ENCODE results near the gene CDHR2. TPM values are rescaled to one million over a fixed set of nuclear protein-coding genes. Genes with fewer than 3 reads are reported as not detected.

The CDHR2 gene
- total RNA-seq, 1 experiment from 2014 or later: 0.10 TPM

DNA sequence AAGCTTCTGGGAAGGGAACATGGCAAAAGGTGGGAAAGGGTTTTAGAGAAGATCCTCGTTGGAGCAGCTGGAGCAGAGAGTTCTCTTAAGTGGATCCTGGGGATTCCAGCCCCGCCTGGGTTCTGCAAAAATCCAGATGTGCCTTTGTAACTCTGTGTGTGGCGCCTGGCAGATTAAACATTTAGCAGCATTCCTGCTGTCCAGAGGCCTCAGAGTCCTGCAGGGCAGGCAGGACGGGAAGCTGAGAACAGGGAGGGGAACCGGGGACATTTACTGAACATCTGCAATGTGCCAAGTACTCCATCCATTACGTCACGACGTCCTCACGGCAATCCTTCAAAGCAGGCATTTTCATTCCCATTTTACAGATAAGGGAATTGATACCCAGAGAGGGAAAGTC lies 87.3 kb downstream of the CDHR2 start:
- no peaks in the 10 kb centered on the region for H3K9me2 ChIP-seq (ENCODE audit: insufficient read depth)
- no peaks in the 10 kb centered on the region for H3K9me3 ChIP-seq (ENCODE audit: control insufficient read depth in 1 of 2, insufficient read depth in 1 of 2, low read depth in 1 of 2, low read length in 2 of 2)
- H3K9ac ChIP-seq (ENCODE audit: low read length): no peak overlapping the region
- intact Hi-C loops (cut with micrococcal nuclease): no loop called here
- H3K27me3 ChIP-seq (ENCODE audit: insufficient read depth, low read length): peaks cover 5% of the 10 kb centered on the region; the same call in 1 of the 2 replicates
- POLR2A ChIA-PET: no interaction called here
- RAD21 ChIA-PET (ENCODE audit: low non-redundant PET in 1 of 2, low total read pairs in 2 of 2, uncharacterized antibody in 2 of 2, unreplicated experiment in 2 of 2): no interaction called here
- ATAC-seq (no peak), DNase-seq (ENCODE audit: low read depth, low spot score) (no peak)
- BruUV-seq (replicated peaks): no TSS peak
- H3K4me1 ChIP-seq (ENCODE audit: control insufficient read depth in 1 of 2, insufficient read depth in 2 of 2, low read length in 2 of 2): no peaks in the 10 kb centered on the region; a peak in 1 of 4 replicates
- H2AFZ ChIP-seq (ENCODE audit: low read depth, low read length, poor library complexity, severe bottlenecking): no peak overlapping the region
- H3K4me2 ChIP-seq (ENCODE audit: low read length): no peak overlapping the region
- TF ChIP-seq ZNF274 (IDR thresholded peaks at IDR 0.05; ENCODE audit: low read depth, low read length): no peak
- no peak for TF ChIP-seq JUND (IDR thresholded peaks at IDR 0.05)
- TF ChIP-seq, protein P1, sequence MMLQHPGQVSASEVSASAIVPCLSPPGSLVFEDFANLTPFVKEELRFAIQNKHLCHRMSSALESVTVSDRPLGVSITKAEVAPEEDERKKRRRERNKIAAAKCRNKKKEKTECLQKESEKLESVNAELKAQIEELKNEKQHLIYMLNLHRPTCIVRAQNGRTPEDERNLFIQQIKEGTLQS (IDR thresholded peaks at IDR 0.05): no peak
- H3K4me3 ChIP-seq (replicated peaks in 1 of 2; ENCODE audit: low read depth in 1 of 2, low read length in 2 of 2): no peak overlapping the region
- H3K27ac ChIP-seq (ENCODE audit: low read depth, low read length): no peak overlapping the region
- H3K79me2 ChIP-seq (ENCODE audit: insufficient read depth, low read length): no peaks in the 10 kb centered on the region
- CTCF ChIA-PET: no interaction called here
- no peaks in the 10 kb centered on the region for H4K20me1 ChIP-seq (ENCODE audit: insufficient read depth)
- no peaks in the 10 kb centered on the region for H3K36me3 ChIP-seq (ENCODE audit: control insufficient read depth in 1 of 2, insufficient read depth in 2 of 2, low read length in 2 of 2)

DNA sequence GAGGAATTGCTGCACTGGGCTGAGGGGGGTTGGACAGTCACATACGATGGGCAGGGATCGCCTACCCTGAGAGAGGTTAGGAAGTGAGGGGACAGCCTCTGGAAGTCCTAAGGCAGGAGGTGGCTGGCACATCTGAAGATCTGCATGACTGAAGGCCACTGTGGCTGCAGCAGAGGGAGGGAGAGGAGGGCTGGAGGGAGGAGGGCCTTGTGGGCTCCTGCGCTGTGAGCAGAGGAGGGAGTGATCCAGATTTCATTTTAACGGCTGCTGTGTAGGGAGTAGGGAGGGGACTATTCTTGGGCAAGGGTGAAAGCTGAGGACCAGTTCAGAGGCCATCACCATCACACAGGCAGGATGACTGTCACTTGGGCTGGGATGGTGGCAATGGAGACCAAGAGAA lies 88.4 kb downstream of the CDHR2 start:
- BruUV-seq (replicated peaks): no TSS peak
- no peaks in the 10 kb centered on the region for H3K36me3 ChIP-seq (ENCODE audit: control insufficient read depth in 1 of 2, insufficient read depth in 2 of 2, low read length in 2 of 2)
- H4K20me1 ChIP-seq (ENCODE audit: insufficient read depth): no peaks in the 10 kb centered on the region
- no peaks in the 10 kb centered on the region for H3K79me2 ChIP-seq (ENCODE audit: insufficient read depth, low read length)
- ChIA-PET CTCF (no interaction called here), POLR2A (no interaction called here), RAD21 (ENCODE audit: low non-redundant PET in 1 of 2, low total read pairs in 2 of 2, uncharacterized antibody in 2 of 2, unreplicated experiment in 2 of 2) (no interaction called here)
- H3K4me2 ChIP-seq (ENCODE audit: low read length): no peak overlapping the region
- H3K27me3 ChIP-seq (ENCODE audit: insufficient read depth, low read length): peaks cover 5% of the 10 kb centered on the region; the same call in 1 of the 2 replicates
- peaks cover 0 to under 1% of the 10 kb centered on the region in 2 experiments; a peak in 1 of 4 replicates for H3K4me1 ChIP-seq (ENCODE audit: control insufficient read depth in 1 of 2, insufficient read depth in 2 of 2, low read length in 2 of 2)
- no peak overlapping the region for H3K4me3 ChIP-seq (replicated peaks in 1 of 2; ENCODE audit: low read depth in 1 of 2, low read length in 2 of 2)
- no peak overlapping the region for H2AFZ ChIP-seq (ENCODE audit: low read depth, low read length, poor library complexity, severe bottlenecking)
- DNase-seq (ENCODE audit: low read depth, low spot score) (no peak), ATAC-seq (no peak)
- no peak overlapping the region for H3K9ac ChIP-seq (ENCODE audit: low read length)
- TF ChIP-seq, protein P2, sequence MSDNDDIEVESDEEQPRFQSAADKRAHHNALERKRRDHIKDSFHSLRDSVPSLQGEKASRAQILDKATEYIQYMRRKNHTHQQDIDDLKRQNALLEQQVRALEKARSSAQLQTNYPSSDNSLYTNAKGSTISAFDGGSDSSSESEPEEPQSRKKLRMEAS (IDR thresholded peaks at IDR 0.05): no peak
- TF ChIP-seq, protein P3, sequence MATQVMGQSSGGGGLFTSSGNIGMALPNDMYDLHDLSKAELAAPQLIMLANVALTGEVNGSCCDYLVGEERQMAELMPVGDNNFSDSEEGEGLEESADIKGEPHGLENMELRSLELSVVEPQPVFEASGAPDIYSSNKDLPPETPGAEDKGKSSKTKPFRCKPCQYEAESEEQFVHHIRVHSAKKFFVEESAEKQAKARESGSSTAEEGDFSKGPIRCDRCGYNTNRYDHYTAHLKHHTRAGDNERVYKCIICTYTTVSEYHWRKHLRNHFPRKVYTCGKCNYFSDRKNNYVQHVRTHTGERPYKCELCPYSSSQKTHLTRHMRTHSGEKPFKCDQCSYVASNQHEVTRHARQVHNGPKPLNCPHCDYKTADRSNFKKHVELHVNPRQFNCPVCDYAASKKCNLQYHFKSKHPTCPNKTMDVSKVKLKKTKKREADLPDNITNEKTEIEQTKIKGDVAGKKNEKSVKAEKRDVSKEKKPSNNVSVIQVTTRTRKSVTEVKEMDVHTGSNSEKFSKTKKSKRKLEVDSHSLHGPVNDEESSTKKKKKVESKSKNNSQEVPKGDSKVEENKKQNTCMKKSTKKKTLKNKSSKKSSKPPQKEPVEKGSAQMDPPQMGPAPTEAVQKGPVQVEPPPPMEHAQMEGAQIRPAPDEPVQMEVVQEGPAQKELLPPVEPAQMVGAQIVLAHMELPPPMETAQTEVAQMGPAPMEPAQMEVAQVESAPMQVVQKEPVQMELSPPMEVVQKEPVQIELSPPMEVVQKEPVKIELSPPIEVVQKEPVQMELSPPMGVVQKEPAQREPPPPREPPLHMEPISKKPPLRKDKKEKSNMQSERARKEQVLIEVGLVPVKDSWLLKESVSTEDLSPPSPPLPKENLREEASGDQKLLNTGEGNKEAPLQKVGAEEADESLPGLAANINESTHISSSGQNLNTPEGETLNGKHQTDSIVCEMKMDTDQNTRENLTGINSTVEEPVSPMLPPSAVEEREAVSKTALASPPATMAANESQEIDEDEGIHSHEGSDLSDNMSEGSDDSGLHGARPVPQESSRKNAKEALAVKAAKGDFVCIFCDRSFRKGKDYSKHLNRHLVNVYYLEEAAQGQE (IDR thresholded peaks at IDR 0.05; ENCODE audit: low read depth): no peak
- TF ChIP-seq FOSL1 (IDR thresholded peaks at IDR 0.05; ENCODE audit: low read depth) (no peak), YY1 (IDR thresholded peaks at IDR 0.05; ENCODE audit: extremely low read depth, insufficient replicate concordance, low read depth, low read length) (no peak), POLR2AphosphoS5 (IDR thresholded peaks at IDR 0.05; ENCODE audit: low read depth, low read length) (no peak), SIN3A (IDR thresholded peaks at IDR 0.05; ENCODE audit: low read depth) (no peak), EZH2 (IDR thresholded peaks at IDR 0.05) (no peak), EZH2phosphoT487 (IDR thresholded peaks at IDR 0.05; ENCODE audit: borderline replicate concordance) (no peak), TCF7L2 (IDR thresholded peaks at IDR 0.05; ENCODE audit: borderline replicate concordance, extremely low read depth, insufficient read depth, insufficient read length) (no peak)
- TF ChIP-seq, protein P4, sequence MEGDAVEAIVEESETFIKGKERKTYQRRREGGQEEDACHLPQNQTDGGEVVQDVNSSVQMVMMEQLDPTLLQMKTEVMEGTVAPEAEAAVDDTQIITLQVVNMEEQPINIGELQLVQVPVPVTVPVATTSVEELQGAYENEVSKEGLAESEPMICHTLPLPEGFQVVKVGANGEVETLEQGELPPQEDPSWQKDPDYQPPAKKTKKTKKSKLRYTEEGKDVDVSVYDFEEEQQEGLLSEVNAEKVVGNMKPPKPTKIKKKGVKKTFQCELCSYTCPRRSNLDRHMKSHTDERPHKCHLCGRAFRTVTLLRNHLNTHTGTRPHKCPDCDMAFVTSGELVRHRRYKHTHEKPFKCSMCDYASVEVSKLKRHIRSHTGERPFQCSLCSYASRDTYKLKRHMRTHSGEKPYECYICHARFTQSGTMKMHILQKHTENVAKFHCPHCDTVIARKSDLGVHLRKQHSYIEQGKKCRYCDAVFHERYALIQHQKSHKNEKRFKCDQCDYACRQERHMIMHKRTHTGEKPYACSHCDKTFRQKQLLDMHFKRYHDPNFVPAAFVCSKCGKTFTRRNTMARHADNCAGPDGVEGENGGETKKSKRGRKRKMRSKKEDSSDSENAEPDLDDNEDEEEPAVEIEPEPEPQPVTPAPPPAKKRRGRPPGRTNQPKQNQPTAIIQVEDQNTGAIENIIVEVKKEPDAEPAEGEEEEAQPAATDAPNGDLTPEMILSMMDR (IDR thresholded peaks at IDR 0.05 in 2 of 3, conservative IDR thresholded peaks at IDR 0.05 in 1 of 3; ENCODE audit: borderline replicate concordance in 1 of 3, insufficient read depth in 1 of 3, low read depth in 2 of 3, low read length in 2 of 3): no peak
- TF ChIP-seq, protein P1 (IDR thresholded peaks at IDR 0.05): no peak
- no peaks in the 10 kb centered on the region for H3K9me2 ChIP-seq (ENCODE audit: insufficient read depth)
- no peak overlapping the region for H3K27ac ChIP-seq (ENCODE audit: low read depth, low read length)
- no peaks in the 10 kb centered on the region for H3K9me3 ChIP-seq (ENCODE audit: control insufficient read depth in 1 of 2, insufficient read depth in 1 of 2, low read depth in 1 of 2, low read length in 2 of 2)
- intact Hi-C loops (cut with micrococcal nuclease): no loop called here

Measured in HCT116 (cell line).